ENCODE data around the gene PFKL.

PFKL gene

DNA sequence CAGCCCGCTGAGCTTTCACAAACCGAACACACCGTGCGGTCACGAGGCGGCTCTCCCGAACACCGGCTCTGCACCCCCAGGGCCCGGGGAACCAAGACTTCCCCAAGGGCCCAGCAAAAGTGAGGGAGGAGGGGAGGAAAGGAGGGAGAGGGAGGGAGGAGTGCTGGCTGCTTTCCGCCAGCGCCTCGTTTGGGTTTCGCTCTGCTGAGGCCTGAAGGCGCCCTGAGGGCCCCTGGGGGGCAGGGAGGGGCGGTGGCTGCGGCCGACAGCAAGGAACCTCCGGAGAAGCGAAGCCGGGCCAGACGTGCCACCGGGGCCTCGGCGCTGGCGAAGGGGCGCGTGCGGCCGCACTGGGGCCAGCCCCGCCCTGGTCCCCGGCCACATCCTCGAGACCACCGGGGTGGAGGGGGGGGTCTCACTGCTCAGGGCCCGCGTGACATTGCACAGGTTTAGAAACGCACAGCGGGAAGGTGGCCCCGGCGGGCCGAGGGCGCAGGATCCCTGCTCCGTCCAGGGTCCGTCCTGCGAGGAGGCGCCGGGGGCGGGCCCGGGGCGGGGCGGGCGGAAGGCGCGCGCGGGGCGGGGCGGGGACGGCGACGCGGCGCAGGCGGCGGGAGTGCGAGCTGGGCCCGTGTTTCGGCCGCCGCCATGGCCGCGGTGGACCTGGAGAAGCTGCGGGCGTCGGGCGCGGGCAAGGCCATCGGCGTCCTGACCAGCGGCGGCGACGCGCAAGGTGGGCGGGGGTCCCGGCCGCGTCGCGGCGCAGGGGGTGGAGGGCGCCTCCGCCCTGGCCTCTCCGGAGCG lies at the start of gene PFKL:
Gene PFKL, plus strand, starts transcription at position 596 of the 804 bp plus-strand sequence. Its CDS starts 53 bp downstream, at position 649.
- DNase-seq: peak; percentile 59

DNA sequence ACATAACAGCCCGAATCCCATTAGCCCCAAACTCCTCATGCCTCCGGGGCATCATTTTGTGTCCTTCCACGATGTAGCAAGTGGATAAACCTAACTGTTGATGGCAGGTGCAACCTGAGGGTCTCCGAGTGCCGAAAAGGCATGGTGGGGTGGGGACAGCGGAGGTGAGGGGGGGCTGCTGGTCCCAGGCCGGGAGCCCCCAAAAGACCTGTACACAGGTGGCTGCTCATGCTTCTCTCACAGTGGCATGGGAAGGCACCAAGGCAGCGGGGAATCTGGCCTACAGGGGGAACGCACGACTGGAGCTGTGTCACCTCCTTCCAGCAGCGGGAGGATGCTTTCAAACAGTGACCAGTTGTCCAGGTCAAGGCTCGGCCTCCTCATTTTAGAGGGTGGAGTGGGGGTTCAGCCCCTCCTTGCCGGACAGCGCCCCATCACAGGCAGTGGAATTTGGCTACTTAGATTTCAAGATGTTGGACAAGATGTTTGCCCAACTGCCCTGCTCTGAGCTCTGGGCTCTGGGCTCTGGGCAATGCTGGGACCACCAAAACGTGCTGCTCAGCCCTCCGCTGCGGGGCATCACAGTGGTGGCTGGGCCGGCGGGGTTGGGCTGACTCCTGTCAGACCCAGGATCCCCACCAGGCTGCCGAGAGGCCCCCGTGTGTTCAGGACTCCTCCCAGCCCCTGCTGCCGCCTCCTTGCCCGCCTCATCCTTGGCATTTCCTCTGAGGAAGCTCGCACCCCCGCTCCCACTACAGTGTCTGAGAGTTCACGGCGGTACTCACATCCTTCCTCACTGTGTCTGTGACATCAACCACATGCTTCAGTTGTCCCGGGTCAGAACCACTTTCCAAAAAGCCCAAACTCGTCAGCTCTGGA lies 45.8 kb upstream of the PFKL start:
- DNase-seq: no peak

DNA sequence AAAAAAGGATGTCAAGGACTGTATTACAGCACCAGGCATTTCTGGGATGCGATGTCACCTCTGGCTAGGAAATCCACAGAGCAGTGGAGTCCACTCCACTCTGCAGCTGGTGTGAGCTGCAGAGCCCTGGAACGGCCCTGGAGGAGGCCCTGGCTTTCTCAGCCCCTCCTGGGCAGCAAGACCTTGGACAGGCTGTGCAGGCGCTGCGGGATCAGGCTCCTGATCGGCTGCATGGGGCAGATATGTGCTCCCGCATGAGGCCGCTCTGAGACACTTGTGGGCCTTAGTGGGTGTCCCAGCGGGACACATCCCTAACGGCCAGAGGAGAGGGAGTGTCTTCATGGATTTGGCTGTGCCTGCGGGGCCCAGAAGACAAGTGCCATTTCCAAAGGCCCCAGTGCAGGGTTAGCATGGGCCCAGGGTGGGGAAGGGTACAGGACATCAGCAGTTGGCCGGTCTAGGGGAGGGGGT lies 44.3 kb upstream of the PFKL start:
- DNase-seq: no peak

DNA sequence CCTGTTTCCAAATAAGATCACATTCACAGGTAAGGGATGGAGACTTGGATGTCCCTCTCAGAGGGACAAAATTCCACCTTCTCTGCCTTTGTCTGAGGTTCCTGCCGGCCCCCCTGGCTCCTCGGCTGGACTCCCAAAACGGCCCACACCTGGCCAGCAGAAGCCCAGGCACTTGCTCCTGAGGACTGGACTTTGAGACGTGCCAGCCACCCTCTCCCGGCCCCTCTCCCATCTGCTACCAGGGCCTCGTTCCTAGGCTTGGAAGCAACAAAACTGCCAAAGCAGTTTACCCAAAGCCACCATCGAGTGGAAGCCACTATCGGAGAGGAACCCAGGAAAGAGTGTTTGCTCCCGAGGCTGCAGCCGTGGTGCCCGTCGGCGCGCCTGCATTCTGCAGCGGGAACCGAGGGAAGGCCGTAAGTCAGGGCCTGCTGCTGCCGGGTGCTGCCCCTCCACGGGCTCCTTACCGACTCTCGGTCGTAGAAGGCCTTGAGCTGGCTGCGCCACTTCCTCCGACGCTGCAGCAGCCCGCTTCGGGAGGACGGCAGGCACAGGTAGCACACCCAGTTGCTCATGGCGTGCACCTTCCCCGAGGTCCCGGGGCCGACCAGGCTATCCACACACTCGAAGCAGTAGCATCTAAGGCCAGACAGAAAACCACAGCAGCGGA lies 41.7 kb upstream of the PFKL start:
- no peak for DNase-seq

DNA sequence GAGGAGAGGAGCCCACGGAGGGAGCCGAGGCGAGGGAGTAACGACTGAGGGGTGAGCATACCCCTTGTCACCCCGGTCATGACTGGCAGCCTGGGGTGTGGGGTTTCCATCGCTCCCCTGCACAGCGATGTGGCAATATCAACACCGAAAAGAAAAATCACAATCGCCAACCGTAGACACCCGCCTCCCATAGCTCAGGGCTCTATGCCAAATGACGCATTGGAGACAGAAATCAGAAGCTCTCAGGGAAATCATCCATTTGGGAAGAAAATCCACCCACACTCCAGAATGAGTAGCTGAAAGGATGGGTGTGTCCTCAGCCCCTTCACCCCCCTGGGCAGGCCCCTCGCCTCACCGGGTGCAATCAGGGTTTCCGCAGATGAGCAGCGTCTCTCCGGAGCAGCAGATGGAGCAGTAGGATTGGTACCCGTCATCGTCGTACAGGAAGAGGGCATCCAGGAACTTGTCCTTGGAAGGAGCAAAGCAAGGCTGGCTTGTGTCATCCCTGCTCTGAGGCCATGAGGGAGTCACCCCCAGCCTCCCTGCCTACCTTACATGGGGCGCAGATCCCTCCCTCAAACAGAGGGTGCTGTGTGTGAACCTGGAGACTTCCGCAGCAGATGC lies 40.7 kb upstream of the PFKL start:
- no peak for DNase-seq

DNA sequence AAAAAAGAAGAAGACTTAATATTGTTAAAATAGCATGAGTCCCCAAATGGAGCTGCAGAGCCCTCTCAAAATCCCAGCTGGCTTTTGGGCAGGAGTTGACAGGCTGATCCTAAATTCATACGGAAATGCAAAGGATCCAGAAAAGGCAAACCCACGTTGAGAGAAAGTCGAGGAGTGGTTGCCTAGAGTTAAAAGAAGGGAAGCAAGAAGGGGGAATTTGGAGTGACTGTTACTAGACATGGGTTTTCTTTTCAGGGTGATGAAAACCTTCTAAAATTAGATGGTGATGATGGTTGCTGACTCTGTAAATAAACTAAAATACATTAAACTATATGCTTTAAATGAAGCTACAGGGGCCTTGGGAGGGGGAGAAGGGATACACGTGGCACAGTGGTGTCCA lies 39.8 kb upstream of the PFKL start:
- DNase-seq: no peak

DNA sequence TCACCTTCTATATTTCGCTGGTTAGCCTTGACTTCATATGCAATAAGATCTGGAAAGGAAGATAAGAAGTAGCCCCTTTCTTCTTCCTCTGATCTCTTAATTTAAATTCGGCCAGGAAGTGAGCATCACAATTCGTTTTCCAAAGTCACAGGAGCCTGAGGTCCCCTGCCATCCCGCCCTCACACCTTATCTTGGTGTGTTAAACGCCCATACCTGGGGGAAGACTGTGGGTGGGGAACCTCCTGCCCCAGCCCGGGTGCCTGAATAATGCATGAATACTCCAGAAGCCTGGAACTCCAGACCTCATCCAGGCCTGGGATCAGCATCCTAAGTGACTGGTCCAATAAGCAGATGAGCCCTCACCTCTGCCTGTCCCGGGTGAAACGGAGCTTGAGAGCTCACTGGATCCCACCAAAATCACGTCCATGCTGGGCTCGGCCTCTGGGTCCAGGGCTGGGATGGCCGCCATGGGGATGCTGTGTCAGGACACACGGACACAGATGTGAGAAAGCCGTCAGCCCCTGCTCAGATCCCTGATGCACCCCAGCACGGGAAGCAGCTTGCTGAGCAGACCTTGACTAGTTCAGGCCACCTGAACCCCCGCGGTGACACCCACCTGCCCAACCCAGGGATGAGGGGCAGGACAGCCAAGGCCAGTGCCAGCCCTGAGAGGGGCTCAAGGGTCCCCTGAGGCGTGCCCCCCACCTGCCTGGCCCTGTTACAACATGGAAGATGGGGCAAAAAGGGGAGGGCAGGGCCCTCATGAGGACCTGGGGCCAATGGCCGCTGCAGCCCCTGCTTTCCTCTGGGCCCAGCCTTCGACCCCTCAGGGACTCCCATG lies 38.8 kb upstream of the PFKL start:
- no peak for DNase-seq

DNA sequence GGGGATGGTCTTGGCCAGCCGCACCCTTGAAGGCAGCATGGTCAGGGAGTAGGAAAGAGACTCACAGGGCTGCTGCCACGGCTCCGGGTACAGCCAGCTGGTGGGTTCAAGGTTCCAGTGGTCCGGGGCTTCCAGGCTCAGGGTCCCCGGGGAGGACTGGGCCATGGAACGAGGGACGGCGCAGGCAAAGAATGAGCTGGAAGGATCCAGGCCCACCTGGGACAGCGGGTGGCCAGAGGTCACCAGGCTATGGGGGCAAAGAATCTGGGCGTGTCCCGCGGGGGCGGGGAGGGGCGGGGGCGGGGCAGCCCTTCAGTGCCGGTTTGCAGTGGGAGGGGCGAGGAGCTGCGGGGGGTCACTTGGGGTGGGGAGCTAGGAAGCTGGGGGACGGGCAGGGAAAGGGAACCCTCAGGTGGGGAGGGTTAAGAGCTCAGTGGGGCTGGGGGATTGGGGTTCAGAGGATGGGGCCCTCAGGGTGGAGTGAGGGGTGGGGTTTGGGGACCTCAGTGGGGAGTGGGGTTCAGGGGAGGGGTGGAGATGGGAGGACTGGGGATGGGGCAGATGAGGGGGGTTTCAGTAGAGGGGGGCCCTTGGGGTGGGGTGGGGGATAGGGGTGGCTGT lies 38.1 kb upstream of the PFKL start, which contains the start of gene DNMT3L:
Gene DNMT3L, minus strand, starts transcription at position 223 of the 621 bp plus-strand sequence. CDS start 638 bp downstream, outside the sequence.
- DNase-seq: no peak

DNA sequence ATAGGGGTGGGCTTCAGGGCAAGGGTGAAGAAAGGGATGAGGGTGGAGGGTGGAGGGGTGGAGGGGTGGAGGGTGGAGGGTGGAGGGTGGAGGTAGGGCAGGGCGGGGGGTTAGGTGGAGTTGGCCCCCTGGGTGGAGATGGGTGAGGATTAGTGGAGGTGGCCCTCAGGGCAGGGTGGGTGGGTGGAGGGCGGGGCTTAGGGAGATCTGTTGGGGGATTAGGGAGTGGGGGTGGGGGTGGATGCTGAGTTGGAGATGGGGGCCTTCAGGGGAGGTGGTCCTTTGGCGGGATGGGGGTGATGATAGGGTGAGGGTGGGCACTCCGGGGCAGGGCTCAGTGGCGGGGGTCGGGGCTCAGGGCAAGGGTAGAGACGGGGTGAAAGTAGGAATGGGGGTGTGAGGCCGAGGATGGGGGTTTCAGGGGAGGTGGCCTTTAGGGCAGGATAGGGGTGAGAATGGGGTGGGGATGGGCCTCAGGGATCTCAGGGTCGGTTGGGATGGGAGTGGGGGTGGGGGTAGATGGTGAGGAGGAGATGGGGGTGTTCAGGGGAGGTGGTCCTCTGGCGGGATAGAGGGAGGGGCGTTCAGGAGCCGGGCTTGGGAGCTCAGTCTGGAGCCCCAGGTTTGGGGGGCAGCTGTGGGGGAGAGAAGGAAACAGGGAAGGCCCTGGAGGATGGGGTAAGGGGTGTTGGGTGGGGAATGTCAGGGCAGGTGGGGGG lies 37.4 kb upstream of the PFKL start:
- DNase-seq: no peak

DNA sequence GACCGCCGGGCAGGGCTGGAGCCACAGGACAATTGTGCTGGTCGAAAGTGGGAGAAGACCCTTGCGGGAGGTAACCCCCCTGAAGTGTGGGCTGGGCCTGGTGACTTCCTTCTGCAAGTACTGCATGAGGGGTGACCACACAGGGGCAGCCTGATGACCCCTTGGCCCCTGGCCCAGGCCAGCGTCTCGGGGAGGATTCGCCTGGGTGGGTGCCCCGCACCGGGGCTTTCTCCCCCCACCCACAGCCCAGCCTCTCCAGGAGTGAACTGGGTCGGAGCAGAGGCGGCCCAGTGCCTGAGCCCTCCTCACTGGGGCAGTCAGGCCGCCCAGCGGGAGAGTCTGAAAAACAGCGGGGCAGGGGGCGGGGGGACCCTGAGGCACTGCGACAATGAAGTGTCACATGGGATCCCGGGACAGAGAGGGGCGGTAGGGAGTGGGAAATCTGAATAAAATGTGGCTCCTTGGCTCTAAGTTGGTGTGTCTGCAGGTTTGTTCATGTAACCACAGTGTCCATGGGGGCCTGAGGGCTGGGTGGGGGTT lies 36.6 kb upstream of the PFKL start:
- DNase-seq: no peak

DNA sequence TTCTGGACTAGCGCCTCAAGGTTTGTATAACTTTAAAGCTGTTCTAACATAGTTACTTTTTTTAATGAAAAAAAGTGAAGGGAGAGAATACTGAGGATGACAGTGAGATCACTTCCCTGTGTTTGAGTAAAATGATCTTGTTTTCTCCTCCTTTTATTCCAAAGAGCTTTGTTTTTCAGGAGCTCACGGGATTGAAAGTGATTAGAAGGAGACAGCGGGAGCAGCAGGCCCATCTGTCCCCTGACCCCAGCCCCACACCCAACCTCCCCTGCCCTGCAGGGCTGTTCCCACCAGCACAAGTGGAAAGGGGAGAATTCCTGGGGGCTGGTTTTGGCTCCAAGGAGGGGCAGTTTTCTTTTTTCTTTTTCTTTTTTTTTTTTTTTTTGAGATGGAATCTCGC lies 36.1 kb upstream of the PFKL start:
- no peak for DNase-seq

DNA sequence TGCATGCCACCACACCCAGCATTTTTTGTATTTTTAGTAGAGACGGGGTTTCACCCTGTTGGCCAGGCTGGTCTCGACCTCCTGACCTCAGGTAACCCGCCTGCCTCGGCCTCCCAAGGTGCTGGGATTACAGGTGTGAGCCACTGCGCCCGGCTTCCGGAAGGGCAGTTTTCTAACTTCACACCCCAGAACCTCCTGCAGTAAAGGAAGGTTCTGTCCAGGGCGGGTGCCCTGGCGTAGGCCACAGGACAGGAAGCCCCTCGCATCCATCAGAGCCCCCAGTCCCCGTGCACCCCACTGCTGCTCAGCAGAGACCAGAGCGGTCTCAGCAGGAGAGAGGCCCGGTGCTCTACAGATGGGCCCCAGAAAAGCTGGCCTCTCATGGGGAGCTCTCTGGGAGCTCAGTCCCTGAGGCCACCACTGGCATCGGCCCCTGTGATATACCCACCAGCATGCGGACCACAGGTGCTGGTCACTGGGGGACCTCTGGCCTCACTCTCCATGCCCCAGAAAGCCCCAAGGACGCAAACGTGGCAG lies 34.1 kb upstream of the PFKL start:
- no peak for DNase-seq

DNA sequence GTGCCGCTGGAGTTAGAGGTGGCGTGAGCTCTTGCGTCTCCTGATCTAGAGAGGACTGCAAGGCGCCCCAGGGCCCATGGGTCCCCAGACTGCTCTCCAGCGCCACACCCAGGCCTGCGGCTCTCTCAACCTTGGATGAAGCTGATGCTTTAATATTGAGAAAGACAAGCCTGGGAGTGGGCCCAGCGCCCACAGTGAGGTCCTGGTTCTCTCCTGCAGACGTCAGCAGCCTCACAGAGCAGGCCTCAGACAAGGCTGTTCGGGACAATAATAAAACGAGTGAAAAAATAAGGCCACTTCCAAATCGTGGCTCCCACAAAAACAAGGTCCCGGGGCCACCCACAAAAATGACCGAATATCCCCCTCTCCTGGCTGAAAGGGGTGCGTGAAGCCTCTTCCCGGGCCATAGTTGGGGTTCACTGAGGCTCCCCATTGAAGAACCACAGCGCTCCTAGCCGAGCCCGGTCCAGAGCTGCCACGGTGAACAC lies 32.2 kb upstream of the PFKL start:
- DNase-seq: no peak

DNA sequence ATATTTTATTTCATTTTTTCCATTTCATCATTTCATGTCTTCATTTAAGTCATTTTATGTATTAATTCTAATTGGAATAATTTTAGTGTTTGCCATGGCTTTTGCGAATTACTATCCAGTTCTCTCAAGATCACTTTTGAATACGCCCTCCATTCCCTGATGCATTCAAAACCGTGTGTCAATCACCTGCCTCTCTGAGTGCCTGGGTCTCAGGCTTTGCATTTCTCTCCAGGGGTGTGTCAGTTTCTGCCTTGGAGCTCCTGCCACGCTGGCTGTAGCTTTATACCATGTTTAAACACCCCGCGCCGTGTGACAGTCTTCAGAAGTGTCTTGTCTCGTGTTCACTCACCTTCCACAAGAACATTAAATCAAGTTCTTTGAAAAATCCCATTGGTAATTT lies 30.8 kb upstream of the PFKL start:
- DNase-seq: no peak

DNA sequence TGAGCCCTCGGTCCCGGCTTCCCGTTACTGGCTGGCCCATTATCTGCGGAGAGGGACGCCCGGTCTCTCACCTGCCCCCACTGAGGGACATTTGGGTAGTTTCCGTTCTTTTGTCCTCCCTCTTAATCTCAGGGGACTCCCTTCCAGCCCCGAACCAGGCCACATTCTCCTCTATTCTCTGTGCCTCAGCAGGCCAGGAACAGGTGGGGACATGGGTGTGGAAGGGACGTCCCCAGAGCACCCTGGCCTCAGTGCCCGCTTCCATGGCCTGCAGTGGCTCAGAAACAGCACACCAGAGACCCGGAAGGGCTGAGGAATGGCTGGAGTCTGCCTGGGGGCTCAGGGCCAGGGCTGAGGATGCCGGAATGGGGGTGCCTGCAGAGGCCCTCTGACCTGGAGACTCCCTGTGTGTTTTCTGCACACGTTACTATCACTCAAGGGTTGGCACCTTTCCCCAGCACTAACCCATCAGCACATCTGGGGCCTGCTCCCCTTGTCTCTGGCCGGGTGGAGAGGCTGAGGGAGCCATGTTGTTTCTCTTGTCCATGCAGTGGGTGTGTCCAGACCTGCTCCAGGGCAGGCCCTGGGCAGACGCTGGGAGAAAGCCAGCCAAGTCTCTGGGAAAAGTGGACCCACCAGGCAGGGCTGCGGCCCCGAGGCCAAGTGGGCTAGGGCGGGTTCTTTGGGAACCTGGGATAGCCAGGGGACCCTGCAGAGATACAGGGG lies 28.1 kb upstream of the PFKL start:
- no peak for DNase-seq

DNA sequence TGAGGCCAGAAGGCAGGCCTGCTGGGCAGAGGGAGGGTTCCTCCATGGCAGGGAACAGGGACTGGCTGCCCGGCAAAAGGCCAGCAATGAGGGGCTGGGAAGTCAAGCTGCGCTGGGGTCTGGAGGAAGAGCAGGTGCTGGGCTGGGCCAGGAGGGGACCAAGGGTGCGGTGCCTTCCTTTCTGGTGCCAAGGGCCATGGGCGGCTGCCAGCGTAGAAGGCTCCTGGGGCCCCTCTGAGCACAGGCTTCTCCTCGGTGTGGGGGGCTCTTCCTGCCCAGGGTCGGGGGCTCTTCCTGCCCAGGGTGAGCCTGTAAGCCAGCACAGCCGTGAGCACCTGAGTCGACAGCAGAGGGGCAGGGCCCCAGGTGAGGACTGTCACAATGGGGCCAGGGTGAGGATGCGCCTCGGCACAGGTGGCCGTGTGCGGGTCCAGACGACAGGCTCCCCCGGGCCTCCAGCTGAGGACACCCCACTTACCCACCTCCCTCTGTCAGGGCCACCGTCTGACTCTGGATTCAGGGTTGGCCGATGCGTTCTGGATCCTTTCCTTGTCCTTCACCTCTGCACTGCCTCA lies 27.5 kb upstream of the PFKL start:
- no peak for DNase-seq

DNA sequence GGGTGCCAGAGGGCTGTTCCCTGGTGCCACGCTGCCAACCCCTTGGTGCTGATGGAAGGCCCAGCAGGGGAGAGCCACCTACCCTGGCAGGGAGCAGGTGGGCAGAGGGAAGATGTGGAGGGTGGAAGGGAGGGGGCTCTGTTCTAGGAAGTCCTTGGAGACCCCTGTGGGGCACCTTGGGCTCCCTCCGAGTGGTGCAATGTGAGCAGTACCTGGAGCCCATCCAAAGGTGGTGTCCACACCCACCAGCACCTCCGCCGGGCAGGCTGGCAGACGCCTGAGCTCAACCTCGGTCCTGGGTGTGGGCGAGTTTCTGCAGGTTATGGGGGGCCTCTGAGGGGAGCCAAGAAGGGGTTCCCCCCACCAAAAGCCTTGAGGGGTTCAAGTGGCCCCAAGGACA lies 26.8 kb upstream of the PFKL start:
- no peak for DNase-seq

DNA sequence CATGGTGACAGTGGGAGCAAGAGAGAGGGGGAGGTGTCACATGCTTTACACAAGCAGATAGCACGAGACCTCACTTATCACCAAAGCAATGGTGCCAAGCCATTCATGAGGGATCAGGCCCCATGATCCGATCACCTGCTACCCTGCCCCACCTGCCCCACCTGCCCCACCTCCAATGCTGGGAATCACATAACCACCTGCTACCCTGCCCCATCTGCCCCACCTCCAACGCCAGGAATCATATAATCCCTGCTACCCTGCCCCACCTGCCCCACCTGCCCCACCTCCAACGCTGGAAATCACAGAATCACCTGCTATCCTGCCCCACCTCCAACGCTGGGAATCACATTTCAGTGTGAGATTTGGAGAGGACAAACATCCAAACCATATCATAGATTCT lies 24.8 kb upstream of the PFKL start:
- DNase-seq: peak; percentile 31

Measured in NCI-H510A treated with DMSO at 0.1 percent for 48 hours (cell line).